Endothelial cell of umbilical vein (primary cell): ENCODE results near the gene DAB1. TPM values are rescaled to one million over a fixed set of nuclear protein-coding genes. Genes with fewer than 3 reads are reported as not detected.

Experiments used
- BruUV-seq: library from RNA; stranded (reverse); fragments of 400-500 nt; replicated peaks from 2 replicates; lab custom pipeline; 2021; lab: Mats Ljungman, UMichigan
- CTCF ChIA-PET: fragments of 300-600, 350-600 bp; sonication (Branson Sonifier 250); formaldehyde crosslinking; loops from one replicate; lab custom pipeline; 2021; ENCODE audit warnings: antibody characterized with exemption, inconsistent platforms; lab: Charles Lee
- POLR2A ChIA-PET: fragments of 300-600, 350-600 bp; sonication (Branson Sonifier 250); formaldehyde crosslinking; loops from one replicate; lab custom pipeline; 2021; ENCODE audit warnings: antibody characterized with exemption, inconsistent platforms; lab: Charles Lee
- DNase-seq: peaks from one replicate; pipeline ENCODE4 v3.0.0-alpha.2; 2011; ENCODE audit warnings: low read depth, low spot score
- FAIRE-seq: peaks from 2 replicates; lab custom pipeline; 2011; peaks lifted over from hg19 to GRCh38; lab: Jason Lieb, UNC
- H2AFZ ChIP-seq: 2 replicates; pipeline ENCODE4 v1.6.0; 2012; ENCODE audit warnings: low read depth, low read length, control low read depth, inconsistent platforms
- H3K27ac ChIP-seq: 2 replicates; pipeline ENCODE4 v1.5.1; 2011; ENCODE audit warnings: low read depth, mild to moderate bottlenecking, control low read depth, low read length, moderate library complexity; ENCODE audit not compliant: insufficient read depth
- H3K27me3 ChIP-seq, 2 experiments: 2 replicates each; pipeline versions ENCODE4 v1.6.0 to v1.6.1; 2011; ENCODE audit warnings: low read length in 2 of 2, mixed read lengths in 1 of 2; ENCODE audit not compliant: control insufficient read depth in 2 of 2, insufficient read depth in 2 of 2
- H3K36me3 ChIP-seq, 2 experiments: 2 replicates in 1 of 2; 3 replicates in 1 of 2; pipeline ENCODE4 v1.5.1; 2011; ENCODE audit warnings: low read length in 2 of 2, mild to moderate bottlenecking in 1 of 2, moderate library complexity in 1 of 2; ENCODE audit not compliant: control insufficient read depth in 2 of 2, insufficient read depth in 2 of 2; ENCODE audit errors: extremely low read depth in 1 of 2
- H3K4me1 ChIP-seq: 3 replicates; pipeline ENCODE4 v1.5.1; 2011; ENCODE audit warnings: mild to moderate bottlenecking, low read length; ENCODE audit not compliant: control insufficient read depth, insufficient read depth; ENCODE audit errors: extremely low read depth
- H3K4me2 ChIP-seq: 2 replicates; pipeline ENCODE4 v1.6.1; 2011; ENCODE audit warnings: low read length, control low read depth, mixed read lengths; ENCODE audit not compliant: insufficient read depth
- H3K4me3 ChIP-seq, 3 experiments: fragments of 200-600 bp in 1 of 3; sonication (generic), shearing (Covaris generic) in 1 of 3; replicated peaks in 1 of 3; 2 replicates each; pipeline ENCODE4 v1.5.1; 2011 to 2016; ENCODE audit warnings: control low read depth in 3 of 3, low read length in 3 of 3, mild to moderate bottlenecking in 2 of 3, inconsistent platforms in 1 of 3, low read depth in 1 of 3, moderate library complexity in 1 of 3; ENCODE audit not compliant: insufficient read depth in 1 of 3
- H3K79me2 ChIP-seq: 2 replicates; pipeline ENCODE4 v1.6.0; 2012; ENCODE audit warnings: low read length, inconsistent platforms; ENCODE audit not compliant: control insufficient read depth, insufficient read depth
- H3K9ac ChIP-seq: replicated peaks from 2 replicates; pipeline ENCODE3; 2011; ENCODE audit warnings: low read length, control low read depth; ENCODE audit not compliant: insufficient read depth; ENCODE audit errors: extremely low read depth
- H3K9me1 ChIP-seq: replicated peaks from 3 replicates; pipeline ENCODE4 v1.6.0; 2011; ENCODE audit warnings: mild to moderate bottlenecking, low read length; ENCODE audit not compliant: control insufficient read depth, insufficient read depth; ENCODE audit errors: extremely low read depth
- H3K9me3 ChIP-seq: replicated peaks from 2 replicates; pipeline ENCODE4 v1.5.1; 2012; ENCODE audit warnings: low read length, inconsistent platforms; ENCODE audit not compliant: control insufficient read depth, insufficient read depth
- H4K20me1 ChIP-seq: replicated peaks from 2 replicates; pipeline ENCODE3; 2011; ENCODE audit warnings: mild to moderate bottlenecking, low read length; ENCODE audit not compliant: control insufficient read depth, insufficient read depth; ENCODE audit errors: extremely low read depth
- CTCF ChIP-seq, 2 donors: IDR thresholded peaks; 1 replicate in 1 of 2; 2 replicates in 1 of 2; pipeline ENCODE4 v1.5.1; 2011; ENCODE audit warnings: low read length in 2 of 2, mild to moderate bottlenecking in 2 of 2, moderate library complexity in 2 of 2, control low read depth in 1 of 2, inconsistent platforms in 1 of 2, low read depth in 1 of 2; ENCODE audit not compliant: insufficient read depth in 1 of 2; ENCODE audit errors: extremely low read depth in 1 of 2
- EZH2 ChIP-seq: IDR thresholded peaks from 2 replicates; pipeline ENCODE4 v1.6.1; 2012; ENCODE audit warnings: borderline replicate concordance, low read depth, mild to moderate bottlenecking, moderate library complexity, low read length, inconsistent platforms; ENCODE audit not compliant: severe bottlenecking
- FOS ChIP-seq: IDR thresholded peaks from 2 replicates; pipeline ENCODE4 v1.6.1; 2011; ENCODE audit warnings: mild to moderate bottlenecking, low read length, moderate library complexity, borderline replicate concordance; ENCODE audit not compliant: insufficient read depth
- GATA2 ChIP-seq: IDR thresholded peaks from 2 replicates; pipeline ENCODE4 v1.7.0; 2011; ENCODE audit warnings: low read depth, mild to moderate bottlenecking, moderate library complexity, mixed read lengths, low read length; ENCODE audit not compliant: insufficient read length, insufficient read depth
- JUN ChIP-seq: IDR thresholded peaks from 2 replicates; pipeline ENCODE4 v1.6.1; 2011; ENCODE audit warnings: borderline replicate concordance, low read depth; ENCODE audit not compliant: insufficient read length, insufficient read depth
- MAX ChIP-seq: IDR thresholded peaks from 2 replicates; pipeline ENCODE4 v1.6.1; 2011; ENCODE audit not compliant: insufficient read depth, insufficient read length
- MYC ChIP-seq: IDR thresholded peaks from one replicate; pipeline ENCODE4 v1.6.1; 2011; ENCODE audit warnings: mild to moderate bottlenecking, low read depth, low read length
- POLR2A ChIP-seq: IDR thresholded peaks from 2 replicates; pipeline ENCODE4 v1.6.1; 2012; ENCODE audit warnings: low read depth, mild to moderate bottlenecking, control low read depth, low read length
- POLR2AphosphoS5 ChIP-seq: IDR thresholded peaks from 2 replicates; pipeline ENCODE4 v1.6.1; 2012; ENCODE audit warnings: low read depth, mild to moderate bottlenecking, control low read depth, low read length, moderate library complexity; ENCODE audit not compliant: insufficient read depth
- dilution Hi-C: fragments of 300-500 bp; cut with MboI; formaldehyde crosslinking; loops from one replicate; pipeline ENCODE4 v1.15.0; 2019; ENCODE audit warnings: low sequenced_read_pairs; ENCODE audit not compliant: extremely low pct_ligation_motif_present
- intact Hi-C: fragments of 100-400 bp; cut with micrococcal nuclease; formaldehyde crosslinking; loops from one replicate; pipeline ENCODE4 v1.10.0; 2022
- polyA plus RNA-seq, 4 experiments: library from polyadenylated mRNA; depleted of rRNA in 3 of 4; stranded (reverse) in 3 of 4; unstranded in 1 of 4; fragments of >200 nt; gene quantifications; 2 replicates each; pipeline versions ENCODE4 v1.2.1 to v1.2.3, GENCODE V29; 2011 to 2012; ENCODE audit warnings: missing spikeins in 1 of 4
- total RNA-seq: library from RNA; stranded (reverse); gene quantifications from 2 replicates; pipeline ENCODE4 v1.2.3, GENCODE V29; 2021

DAB1 gene
- total and polyA plus RNA-seq, 2 donors (not counting 3 experiments of a cell fraction or from before 2014, with no cell fraction given) = not detected

- no peaks in the 10 kb centered on the region for H3K9me1 ChIP-seq
- no peak overlapping the region for H3K27ac ChIP-seq
- no peak overlapping the region for H3K4me2 ChIP-seq
- no peak overlapping the region for H3K9ac ChIP-seq
- no peaks in the 10 kb centered on the region for H4K20me1 ChIP-seq
- H3K4me3 ChIP-seq = no peak overlapping the region
- H3K36me3 ChIP-seq = no peaks in the 10 kb centered on the region
- ChIA-PET POLR2A (no interaction called here), CTCF (no interaction called here)
- DNase-seq = no peak
- H3K4me1 ChIP-seq = no peaks in the 10 kb centered on the region
- no peaks in the 10 kb centered on the region for H3K79me2 ChIP-seq
- dilution Hi-C loops = no loop called here
- no peaks in the 10 kb centered on the region for H3K9me3 ChIP-seq
- BruUV-seq = no TSS peak
- TF ChIP-seq POLR2AphosphoS5 (no peak), FOS (no peak), EZH2 (no peak), MYC (no peak), POLR2A (no peak), CTCF (IDR thresholded peaks at IDR 0.05; ENCODE audit: extremely low read depth in 1 of 2, insufficient read depth in 1 of 2, low read depth in 1 of 2, low read length in 2 of 2) (no peak), GATA2 (no peak), MAX (no peak), JUN (no peak)
- intact Hi-C loops = loop anchor here (5.0 kb wide), 1 partner anchor 297 kb away; no protein-coding TSS in a partner anchor
- H3K27me3 ChIP-seq = no peaks in the 10 kb centered on the region
- FAIRE-seq = no peak
- H2AFZ ChIP-seq = no peak overlapping the region
Measured at GRCh38 chr1:56954664-56955063, 469.2 kb downstream of the DAB1 start.
